ENCODE data around the gene CPED1. TPM values are rescaled to one million over a fixed set of nuclear protein-coding genes. Genes with fewer than 3 reads are reported as not detected.

The CPED1 gene
- total RNA-seq, 1 experiment from 2014 or later: 0.44 TPM

GRCh38 chr7:121008816-121009215 is 20.3 kb downstream of the CPED1 start:
- POLR2A ChIA-PET: no interaction called here
- Mint-ChIP-seq H3K27me3 (ENCODE audit: low read depth) (no peaks in the 10 kb centered on the region), H3K9me3 (peaks cover 4% of the 10 kb centered on the region)

More at GRCh38 chr7:121008816-121009215, 20.3 kb downstream of the CPED1 start:
- TF ChIP-seq CREM (CRISPR knock-in tag; IDR thresholded peaks at IDR 0.05) (no peak), ZNF121 (CRISPR knock-in tag; IDR thresholded peaks at IDR 0.05) (no peak), SMAD3 (CRISPR knock-in tag; IDR thresholded peaks at IDR 0.05; ENCODE audit: borderline replicate concordance) (no peak), ZNF671 (CRISPR knock-in tag; IDR thresholded peaks at IDR 0.05) (no peak), TCF7 (CRISPR knock-in tag; IDR thresholded peaks at IDR 0.05; ENCODE audit: low read depth) (no peak), IRF1 (CRISPR knock-in tag; IDR thresholded peaks at IDR 0.05) (no peak), ARID4B (CRISPR knock-in tag; IDR thresholded peaks at IDR 0.05; ENCODE audit: borderline replicate concordance) (no peak), ZMAT4 (CRISPR knock-in tag; IDR thresholded peaks at IDR 0.05) (no peak), ATF3 (CRISPR knock-in tag; conservative IDR thresholded peaks at IDR 0.05) (no peak), STAT6 (CRISPR knock-in tag; conservative IDR thresholded peaks at IDR 0.05; ENCODE audit: low read depth) (no peak), SMAD4 (CRISPR knock-in tag; IDR thresholded peaks at IDR 0.05) (no peak), JAZF1 (CRISPR knock-in tag; IDR thresholded peaks at IDR 0.05) (no peak), ZBTB43 (CRISPR knock-in tag; IDR thresholded peaks at IDR 0.05) (no peak), ZNF396 (CRISPR knock-in tag; IDR thresholded peaks at IDR 0.05; ENCODE audit: borderline replicate concordance) (no peak), NR1H2 (CRISPR knock-in tag; IDR thresholded peaks at IDR 0.05) (no peak), ZNF263 (CRISPR knock-in tag; IDR thresholded peaks at IDR 0.05; ENCODE audit: low read depth) (no peak), PREB (CRISPR knock-in tag; IDR thresholded peaks at IDR 0.05; ENCODE audit: borderline replicate concordance) (no peak)
- H3K36me3 Mint-ChIP-seq: no peaks in the 10 kb centered on the region
- no peak for ATAC-seq
- peaks cover 10% of the 10 kb centered on the region for H3K4me1 Mint-ChIP-seq
- DNase-seq (ENCODE audit: low spot score): no peak
- CTCF ChIA-PET: no interaction called here
- no peak overlapping the region for H3K4me3 Mint-ChIP-seq
- no peak overlapping the region for H3K27ac Mint-ChIP-seq

Data from WTC11 (cell line).